Measurements from ENCODE around the gene LRRC37A2.
"Not testable (repeated sequence)": the region's sequence is repeated elsewhere in the genome, so short reads cannot be mapped to it uniquely, and the experiment has no call there.

Gene LRRC37A2

GRCh38 chr17:46512168-46512567 lies at the start of gene LRRC37A2:
Gene LRRC37A2, plus strand, starts transcription at chr17:46512468. Its CDS starts 245 bp downstream, at chr17:46512713.
- not testable (repeated sequence) for DNase-seq (ENCODE audit: low read depth, low spot score)

DNA sequence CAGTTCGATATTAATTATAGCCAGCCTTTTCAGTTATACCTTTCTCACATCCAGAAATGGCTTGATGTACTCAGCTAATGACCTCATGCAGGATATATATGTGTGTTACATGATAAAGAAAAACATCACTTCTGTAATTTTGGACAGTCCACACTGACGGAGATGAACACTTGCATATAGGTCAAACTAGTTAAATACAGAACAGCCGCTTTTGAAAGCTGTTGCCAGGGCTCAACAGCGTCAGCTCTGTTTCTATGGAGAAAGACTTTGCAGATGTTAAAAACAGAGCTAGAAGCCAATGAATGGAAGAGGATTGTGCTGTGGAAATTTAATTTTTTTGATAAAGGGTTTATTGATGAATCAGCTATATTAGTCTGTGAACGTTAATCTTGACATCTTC lies 44.6 kb upstream of the LRRC37A2 start:
- DNase-seq (ENCODE audit: low read depth, low spot score): not testable (repeated sequence)

DNA sequence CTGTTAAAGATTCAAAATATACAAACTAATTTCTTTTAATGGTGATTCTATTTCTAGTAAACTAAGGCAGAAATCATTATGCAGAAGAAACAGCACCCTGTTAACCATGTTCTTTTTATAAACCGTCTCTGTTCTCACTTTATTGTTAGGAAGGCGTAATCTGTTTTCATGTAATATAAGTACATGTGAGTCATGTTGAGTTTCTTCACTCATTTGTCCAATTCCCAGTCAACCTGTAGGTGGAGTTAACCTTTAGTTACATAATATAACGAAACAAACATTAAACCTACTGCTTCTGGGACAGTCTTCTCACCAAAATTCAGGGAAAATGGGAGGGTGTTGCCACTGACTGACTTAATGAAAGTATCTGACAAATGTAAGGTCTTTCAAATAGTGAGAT lies 37.8 kb upstream of the LRRC37A2 start:
- not testable (repeated sequence) for DNase-seq (ENCODE audit: low read depth, low spot score)

- not testable (repeated sequence) for DNase-seq (ENCODE audit: low read depth, low spot score)
Measured at GRCh38 chr17:46475583-46475982, 36.7 kb upstream of the LRRC37A2 start.

- DNase-seq (ENCODE audit: low read depth, low spot score): not testable (repeated sequence)
Measured at GRCh38 chr17:46478823-46479222, 33.4 kb upstream of the LRRC37A2 start.

DNA sequence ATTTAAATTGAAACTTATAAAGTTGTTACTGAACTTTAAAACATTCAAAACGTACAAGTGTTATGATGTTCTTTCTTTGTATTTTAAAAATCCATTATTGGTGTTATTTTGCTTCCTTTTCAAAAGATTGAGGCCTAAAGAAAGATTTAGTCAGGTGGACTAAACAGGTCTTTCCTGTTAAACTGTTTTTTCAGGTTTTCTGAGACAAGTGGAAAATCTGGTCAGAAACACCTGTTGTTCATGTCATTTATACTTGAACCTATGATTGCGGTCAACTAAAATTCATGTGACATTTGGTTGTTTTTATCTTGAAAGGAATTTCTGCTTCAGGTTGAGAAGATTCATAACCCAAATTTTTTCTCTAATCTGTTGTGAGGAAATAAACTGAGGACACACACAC lies 31.0 kb upstream of the LRRC37A2 start:
- not testable (repeated sequence) for DNase-seq (ENCODE audit: low read depth, low spot score)

- not testable (repeated sequence) for DNase-seq (ENCODE audit: low read depth, low spot score)
Measured at GRCh38 chr17:46492021-46492420, 20.2 kb upstream of the LRRC37A2 start.

- not testable (repeated sequence) for DNase-seq (ENCODE audit: low read depth, low spot score)
Measured at GRCh38 chr17:46499437-46500139, 12.7 kb upstream of the LRRC37A2 start.

DNA sequence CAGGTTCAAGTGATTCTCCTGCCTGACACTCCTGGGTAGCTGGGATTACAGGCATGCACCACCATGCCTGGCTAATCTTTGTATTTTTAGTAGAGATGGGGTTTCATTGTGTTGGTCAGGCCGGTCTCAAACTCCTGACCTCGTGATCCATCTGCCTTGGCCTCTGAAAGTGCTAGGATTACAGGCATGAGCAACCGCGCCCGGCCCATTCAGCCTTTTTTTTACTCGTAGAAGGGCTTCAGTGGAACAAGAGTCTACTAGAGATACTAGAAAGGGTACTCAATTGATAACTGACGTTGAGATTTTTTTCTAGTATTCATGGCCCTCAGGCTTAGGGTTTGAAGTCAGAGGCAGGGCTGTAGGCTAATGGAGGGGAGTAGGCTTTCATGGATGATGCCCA lies 6.4 kb upstream of the LRRC37A2 start:
- DNase-seq (ENCODE audit: low read depth, low spot score): not testable (repeated sequence)

- DNase-seq (ENCODE audit: low read depth, low spot score): peak; percentile 0
Measured at GRCh38 chr17:46534716-46535115, 22.4 kb downstream of the LRRC37A2 start.

- DNase-seq (ENCODE audit: low read depth, low spot score): peak; percentile 0
Measured at GRCh38 chr17:46548607-46549006, 36.3 kb downstream of the LRRC37A2 start.

DNA sequence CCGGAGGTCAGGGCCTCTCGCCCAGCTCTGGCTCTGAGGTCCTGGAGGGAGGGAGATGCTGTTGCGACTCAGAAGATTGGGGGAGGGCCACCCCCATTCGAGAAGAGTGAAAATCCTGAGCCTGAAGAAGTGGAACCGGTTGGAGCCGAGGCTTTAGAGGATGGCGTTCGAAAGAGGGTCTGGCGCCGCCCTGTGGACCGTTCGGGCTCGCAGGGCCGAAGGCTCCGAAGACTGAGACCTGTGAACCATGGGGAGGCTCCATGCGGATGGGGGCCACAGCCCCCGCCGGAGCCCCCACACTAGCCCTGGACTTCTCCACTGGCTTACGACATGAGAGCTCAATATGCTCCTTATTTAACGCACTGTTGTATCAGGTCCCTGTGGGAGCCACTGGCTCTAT lies 46.9 kb downstream of the LRRC37A2 start:
- not testable (repeated sequence) for DNase-seq (ENCODE audit: low read depth, low spot score)

GRCh38 chr17:46560048-46560447 lies 47.8 kb downstream of the LRRC37A2 start:
- DNase-seq (ENCODE audit: low read depth, low spot score): not testable (repeated sequence)

GRCh38 chr17:46566284-46566683 lies 54.0 kb downstream of the LRRC37A2 start:
- DNase-seq (ENCODE audit: low read depth, low spot score): not testable (repeated sequence)

DNA sequence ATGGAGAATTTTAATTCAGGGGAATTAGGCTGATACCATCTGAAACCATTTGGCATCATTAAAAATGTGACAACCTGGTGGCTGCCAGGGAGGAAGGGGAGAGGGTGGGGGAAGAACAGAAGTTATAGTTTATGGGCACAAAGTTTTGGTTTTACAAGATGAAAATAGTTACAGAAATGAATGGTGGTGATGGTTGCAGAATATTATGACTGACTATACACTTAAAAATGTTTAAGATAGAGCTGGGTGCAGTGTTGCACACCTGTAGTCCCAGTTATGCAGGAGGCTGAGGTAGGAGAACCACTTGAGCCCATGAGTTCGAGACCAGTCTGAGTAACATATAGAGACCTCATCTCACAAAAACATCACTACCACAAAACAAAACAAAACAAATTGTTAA lies 54.7 kb downstream of the LRRC37A2 start:
- DNase-seq (ENCODE audit: low read depth, low spot score): not testable (repeated sequence)

DNA sequence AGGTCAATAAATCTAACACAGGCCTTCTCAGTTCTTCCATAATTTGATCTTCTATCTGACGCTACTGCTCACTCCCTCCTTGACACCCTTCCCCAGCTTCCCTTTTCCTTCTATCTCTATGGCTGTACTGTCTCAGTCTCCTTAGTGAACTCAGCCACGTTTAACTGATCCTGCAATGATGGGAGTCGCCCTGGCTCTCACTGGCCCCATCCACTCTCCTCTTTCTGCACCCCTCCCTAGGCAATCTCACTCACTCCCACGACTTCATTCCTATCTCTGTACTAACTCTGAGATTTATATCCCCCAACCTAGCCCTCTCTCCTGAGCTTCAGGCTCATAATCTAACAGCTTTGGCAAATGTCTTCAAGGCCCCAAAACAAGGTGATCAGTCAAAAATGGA lies 59.5 kb downstream of the LRRC37A2 start:
- DNase-seq (ENCODE audit: low read depth, low spot score): not testable (repeated sequence)

GRCh38 chr17:46579083-46580075 lies 67.1 kb downstream of the LRRC37A2 start, which contains the start of gene ARL17A:
Gene ARL17A, minus strand, starts transcription at chr17:46579691. Its CDS starts 3,369 bp downstream, at chr17:46576322.
- DNase-seq (ENCODE audit: low read depth, low spot score): not testable (repeated sequence)

DNA sequence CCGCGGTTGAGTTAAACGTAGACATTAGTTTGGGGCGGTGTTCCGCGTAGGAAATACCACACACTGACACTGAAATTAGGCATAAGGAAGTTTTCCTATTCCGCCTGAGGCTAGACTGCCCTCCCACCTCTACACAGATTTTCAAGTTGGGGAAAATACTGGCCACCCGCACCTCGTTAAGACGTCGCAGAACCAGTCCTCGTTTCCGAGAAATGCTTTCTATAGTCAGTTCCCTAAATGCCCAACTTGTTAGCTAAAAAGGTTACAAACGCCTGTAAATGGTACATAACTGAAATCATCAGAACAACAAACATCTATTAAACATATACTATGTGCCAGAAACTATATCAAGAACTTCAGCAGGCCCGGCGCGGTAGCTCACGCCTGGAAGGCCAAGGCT lies 67.8 kb downstream of the LRRC37A2 start:
- DNase-seq (ENCODE audit: low read depth, low spot score): not testable (repeated sequence)

DNA sequence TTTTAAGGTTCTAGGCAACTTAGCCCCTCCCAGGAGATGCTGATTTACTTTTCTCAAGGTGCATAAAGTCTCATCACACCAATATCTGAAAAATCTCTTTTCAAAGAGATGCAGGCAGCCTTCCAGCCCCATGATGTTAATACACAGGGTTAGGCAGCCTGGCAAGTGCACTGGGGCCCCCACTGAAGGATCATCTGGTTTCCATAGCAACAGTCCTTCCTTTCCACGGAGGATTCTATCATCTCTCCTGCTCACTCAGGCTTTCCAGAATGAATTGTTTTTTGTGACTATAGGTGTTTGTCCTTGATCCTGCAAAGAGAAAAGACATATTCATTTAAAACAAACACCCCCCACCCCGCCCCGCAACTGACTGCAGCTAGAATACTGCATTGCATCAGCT lies 73.2 kb downstream of the LRRC37A2 start:
- not testable (repeated sequence) for DNase-seq (ENCODE audit: low read depth, low spot score)

- DNase-seq (ENCODE audit: low read depth, low spot score): not testable (repeated sequence)
Measured at GRCh38 chr17:46590157-46591146, 78.2 kb downstream of the LRRC37A2 start, which contains the start of gene NSF. Gene NSF, plus strand, starts transcription at chr17:46590669. Its CDS starts 107 bp downstream, at chr17:46590776.

- DNase-seq (ENCODE audit: low read depth, low spot score): not testable (repeated sequence)
Measured at GRCh38 chr17:46591332-46591731, 79.1 kb downstream of the LRRC37A2 start.

Data from ELF-1 (cell line).